Activated T-cell treated with anti-CD3 and anti-CD28 coated beads, Interleukin-2, amount 50 U/mL, for 24 hours (primary cell): ENCODE results near the gene DSTYK.

Experiments used
- DNase-seq: peaks from one replicate; pipeline ENCODE4 v3.0.0-alpha.2; 2020
- H3K27ac Mint-ChIP-seq: 2 replicates; pipeline ENCODE4 v1.8.0; 2020; ENCODE audit warnings: mild to moderate bottlenecking, mixed read lengths
- H3K27me3 Mint-ChIP-seq: 2 replicates; pipeline ENCODE4 v1.8.0; 2020; ENCODE audit warnings: mixed read lengths
- H3K36me3 Mint-ChIP-seq: 2 replicates; pipeline ENCODE4 v1.8.0; 2020; ENCODE audit warnings: low read depth, mixed read lengths
- H3K4me1 Mint-ChIP-seq: 2 replicates; pipeline ENCODE4 v1.8.0; 2020; ENCODE audit warnings: low read depth, mixed read lengths
- H3K4me3 Mint-ChIP-seq: 2 replicates; pipeline ENCODE4 v1.8.0; 2020; ENCODE audit warnings: mild to moderate bottlenecking, moderate library complexity, mixed read lengths
- H3K9me3 Mint-ChIP-seq: 2 replicates; pipeline ENCODE4 v1.8.0; 2020; ENCODE audit warnings: mixed read lengths

Gene DSTYK

DNA sequence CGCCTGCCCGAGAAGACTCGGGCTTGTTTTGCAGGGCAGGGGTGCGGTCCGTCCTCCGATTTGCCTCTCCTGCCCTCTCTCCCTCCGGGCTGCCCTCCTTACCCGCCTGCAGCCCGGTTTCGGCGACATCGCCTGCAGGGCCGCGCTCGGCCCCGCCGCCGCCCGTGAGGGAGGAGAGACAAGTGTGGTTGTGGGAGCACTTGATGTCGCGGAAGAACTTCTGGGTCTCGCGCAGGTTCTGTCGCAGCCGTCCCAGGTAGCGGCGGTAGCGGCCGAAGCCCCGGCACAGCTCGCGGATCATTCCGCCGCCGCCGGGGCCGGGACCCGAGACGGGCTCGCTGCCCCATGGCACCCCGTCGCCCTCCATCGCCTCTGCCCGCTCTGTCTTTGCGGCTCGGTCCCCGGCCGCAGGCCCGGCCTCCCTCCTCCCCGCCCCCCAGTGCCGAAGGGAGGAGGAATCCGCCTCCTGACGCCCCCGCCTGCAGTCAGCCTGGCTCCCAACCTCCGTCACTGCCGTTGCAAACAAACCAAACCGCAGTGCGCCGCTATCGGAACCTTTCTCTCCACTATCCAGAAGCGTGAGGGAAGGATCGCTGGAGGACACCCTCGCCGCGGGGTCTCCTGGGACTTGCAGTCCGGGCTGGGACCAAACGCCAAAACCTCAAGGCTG lies at the start of gene DSTYK:
Gene DSTYK, minus strand, starts transcription at position 534 of the 670 bp plus-strand sequence. Its CDS starts 167 bp downstream, at position 367.
- peaks cover 54% of the 10 kb centered on the region for H3K4me1 Mint-ChIP-seq
- peaks cover 24% of the 10 kb centered on the region for H3K36me3 Mint-ChIP-seq
- no peaks in the 10 kb centered on the region for H3K9me3 Mint-ChIP-seq
- peak within 1 kb of the TSS; percentile 90 for H3K4me3 Mint-ChIP-seq
- H3K27me3 Mint-ChIP-seq, result no peaks in the 10 kb centered on the region
- peak within 1 kb of the TSS; percentile 96 for H3K27ac Mint-ChIP-seq
- peak; percentile 93 for DNase-seq

GRCh38 chr1:205259998-205260397 lies 48.5 kb upstream of the DSTYK start:
- no peak overlapping the region for H3K27ac Mint-ChIP-seq
- H3K4me1 Mint-ChIP-seq, result peaks cover 25% of the 10 kb centered on the region
- DNase-seq, result no peak
- H3K27me3 Mint-ChIP-seq, result no peaks in the 10 kb centered on the region
- no peaks in the 10 kb centered on the region for H3K36me3 Mint-ChIP-seq
- no peaks in the 10 kb centered on the region for H3K9me3 Mint-ChIP-seq
- H3K4me3 Mint-ChIP-seq, result no peak overlapping the region

DNA sequence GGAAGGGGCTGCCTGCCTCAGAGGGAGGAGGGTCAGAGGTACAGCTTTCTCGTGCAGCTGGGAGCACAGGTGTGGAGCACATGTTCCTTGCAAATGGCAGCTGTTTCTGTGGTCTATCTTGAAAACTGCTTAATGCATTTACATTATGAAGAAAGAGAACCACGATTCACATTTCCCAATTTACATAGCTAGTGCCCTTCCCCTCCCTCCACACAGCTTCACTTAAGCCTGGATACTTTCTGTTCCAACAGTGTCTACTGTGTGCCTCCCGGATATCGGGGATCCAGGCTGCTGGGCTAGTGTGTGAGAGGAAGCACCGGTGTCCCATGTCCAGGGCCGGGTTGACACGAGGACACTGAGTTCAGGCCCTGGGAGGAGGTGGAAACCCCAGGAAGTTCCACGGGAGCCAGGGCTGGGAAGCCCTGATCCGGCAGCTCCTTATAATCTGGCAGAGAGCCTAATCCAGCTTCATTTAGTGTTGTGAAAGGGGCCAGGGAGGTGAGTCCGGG lies 47.9 kb upstream of the DSTYK start:
- Mint-ChIP-seq H3K27ac (peak overlapping the region; percentile 37), H3K27me3 (no peaks in the 10 kb centered on the region), H3K4me3 (no peak overlapping the region), H3K4me1 (peaks cover 25% of the 10 kb centered on the region), H3K9me3 (no peaks in the 10 kb centered on the region), H3K36me3 (no peaks in the 10 kb centered on the region)
- DNase-seq, result no peak

- no peak for DNase-seq
- Mint-ChIP-seq H3K36me3 (no peaks in the 10 kb centered on the region), H3K4me3 (no peak overlapping the region), H3K27me3 (no peaks in the 10 kb centered on the region), H3K9me3 (no peaks in the 10 kb centered on the region), H3K4me1 (peaks cover 25% of the 10 kb centered on the region), H3K27ac (no peak overlapping the region)
Measured at GRCh38 chr1:205258719-205259118, 47.2 kb upstream of the DSTYK start.

DNA sequence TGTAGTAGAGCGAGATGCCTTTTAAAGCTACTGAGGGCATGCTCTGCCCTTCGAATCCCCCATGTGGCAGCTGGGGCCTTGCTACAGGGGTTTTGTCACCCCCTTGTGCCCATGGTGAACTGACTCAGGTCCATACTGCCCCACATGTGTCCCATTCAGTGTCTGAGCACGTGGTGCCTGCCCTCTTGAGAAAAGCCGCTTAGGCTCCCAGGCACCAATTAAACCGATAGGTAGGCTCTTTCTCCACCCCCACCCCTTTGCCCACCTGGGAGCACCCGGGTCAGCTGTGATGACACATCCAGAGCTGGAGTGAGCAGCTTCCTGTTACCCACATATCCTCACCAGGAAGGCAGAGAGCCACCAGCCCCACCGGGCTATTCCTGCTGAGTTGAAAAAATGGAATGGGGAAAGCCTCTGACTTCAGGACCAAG lies 46.8 kb upstream of the DSTYK start:
- Mint-ChIP-seq H3K27me3 (no peaks in the 10 kb centered on the region), H3K9me3 (no peaks in the 10 kb centered on the region), H3K4me1 (peaks cover 25% of the 10 kb centered on the region), H3K27ac (no peak overlapping the region), H3K4me3 (no peak overlapping the region), H3K36me3 (no peaks in the 10 kb centered on the region)
- no peak for DNase-seq

GRCh38 chr1:205257735-205258134 lies 46.2 kb upstream of the DSTYK start:
- Mint-ChIP-seq H3K9me3 (no peaks in the 10 kb centered on the region), H3K27me3 (no peaks in the 10 kb centered on the region), H3K4me3 (no peak overlapping the region), H3K27ac (no peak overlapping the region), H3K36me3 (no peaks in the 10 kb centered on the region), H3K4me1 (peaks cover 21% of the 10 kb centered on the region)
- DNase-seq, result no peak

- no peaks in the 10 kb centered on the region for H3K36me3 Mint-ChIP-seq
- H3K9me3 Mint-ChIP-seq, result no peaks in the 10 kb centered on the region
- DNase-seq, result no peak
- no peaks in the 10 kb centered on the region for H3K27me3 Mint-ChIP-seq
- no peak overlapping the region for H3K27ac Mint-ChIP-seq
- peaks cover 15% of the 10 kb centered on the region for H3K4me1 Mint-ChIP-seq
- H3K4me3 Mint-ChIP-seq, result no peak overlapping the region
Measured at GRCh38 chr1:205256951-205257625, 45.6 kb upstream of the DSTYK start.

- Mint-ChIP-seq H3K4me1 (peaks cover 6% of the 10 kb centered on the region), H3K36me3 (no peaks in the 10 kb centered on the region), H3K4me3 (no peak overlapping the region), H3K27ac (no peak overlapping the region), H3K9me3 (no peaks in the 10 kb centered on the region), H3K27me3 (no peaks in the 10 kb centered on the region)
- DNase-seq, result peak; percentile 91
Measured at GRCh38 chr1:205255941-205256780, 44.7 kb upstream of the DSTYK start.

GRCh38 chr1:205251576-205251975 lies 40.1 kb upstream of the DSTYK start:
- Mint-ChIP-seq H3K36me3 (peaks cover 2% of the 10 kb centered on the region), H3K9me3 (no peaks in the 10 kb centered on the region), H3K4me1 (peaks cover 11% of the 10 kb centered on the region), H3K27me3 (no peaks in the 10 kb centered on the region), H3K4me3 (no peak overlapping the region), H3K27ac (no peak overlapping the region)
- no peak for DNase-seq

GRCh38 chr1:205250699-205251098 lies 39.2 kb upstream of the DSTYK start:
- no peaks in the 10 kb centered on the region for H3K27me3 Mint-ChIP-seq
- no peak overlapping the region for H3K4me3 Mint-ChIP-seq
- no peaks in the 10 kb centered on the region for H3K9me3 Mint-ChIP-seq
- H3K27ac Mint-ChIP-seq, result no peak overlapping the region
- DNase-seq, result no peak
- H3K36me3 Mint-ChIP-seq, result peaks cover 2% of the 10 kb centered on the region
- H3K4me1 Mint-ChIP-seq, result peaks cover 18% of the 10 kb centered on the region

GRCh38 chr1:205249651-205250050 lies 38.1 kb upstream of the DSTYK start:
- no peak for DNase-seq
- Mint-ChIP-seq H3K36me3 (peaks cover 2% of the 10 kb centered on the region), H3K9me3 (no peaks in the 10 kb centered on the region), H3K4me3 (no peak overlapping the region), H3K27ac (no peak overlapping the region), H3K27me3 (no peaks in the 10 kb centered on the region), H3K4me1 (peaks cover 18% of the 10 kb centered on the region)

DNA sequence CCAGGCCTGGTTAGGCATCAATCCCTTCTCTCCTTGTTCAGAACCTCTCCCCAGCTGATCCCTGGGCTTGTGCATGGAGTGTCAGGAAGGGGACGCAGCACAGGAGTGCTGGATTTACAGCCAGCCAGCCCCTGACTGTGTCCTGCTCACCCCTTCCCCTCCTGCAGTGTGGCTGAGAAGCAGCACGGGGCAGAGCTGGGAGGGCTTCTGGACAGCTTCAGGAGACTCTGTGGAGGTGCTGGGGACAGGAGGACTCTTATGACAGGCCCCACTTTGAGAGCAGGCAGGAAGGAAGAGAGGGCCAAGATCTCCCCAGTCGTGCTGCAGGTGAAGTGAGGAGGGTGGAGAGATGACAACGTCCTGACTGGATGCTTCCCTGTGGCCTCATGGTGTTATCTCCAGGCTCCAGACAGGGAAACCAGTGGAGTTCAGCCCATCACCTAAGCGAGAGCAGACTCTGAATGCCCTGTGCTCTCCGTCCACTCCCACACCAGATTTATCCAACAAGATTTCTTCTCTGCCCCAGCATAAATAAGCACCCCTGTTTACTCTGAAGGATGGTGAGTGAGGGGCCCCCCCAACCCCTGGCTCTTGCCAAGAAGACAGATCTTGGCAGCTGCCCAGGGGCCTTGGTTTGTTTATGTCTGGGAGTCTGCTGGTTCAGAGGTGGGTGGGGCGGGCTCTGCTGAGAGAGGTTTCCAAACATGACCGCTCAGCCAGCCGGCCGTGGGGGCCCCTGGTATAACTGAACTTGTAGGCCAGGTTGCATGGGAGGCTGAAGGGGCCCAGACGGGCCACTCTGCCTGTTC lies 37.5 kb upstream of the DSTYK start:
- no peak for DNase-seq
- no peaks in the 10 kb centered on the region for H3K27me3 Mint-ChIP-seq
- H3K36me3 Mint-ChIP-seq, result peaks cover 2% of the 10 kb centered on the region
- peaks cover 18% of the 10 kb centered on the region for H3K4me1 Mint-ChIP-seq
- H3K27ac Mint-ChIP-seq, result no peak overlapping the region
- H3K4me3 Mint-ChIP-seq, result no peak overlapping the region
- H3K9me3 Mint-ChIP-seq, result no peaks in the 10 kb centered on the region

GRCh38 chr1:205247130-205247921 lies 35.8 kb upstream of the DSTYK start:
- no peaks in the 10 kb centered on the region for H3K27me3 Mint-ChIP-seq
- no peak for DNase-seq
- peaks cover 5% of the 10 kb centered on the region for H3K36me3 Mint-ChIP-seq
- H3K4me3 Mint-ChIP-seq, result no peak overlapping the region
- H3K27ac Mint-ChIP-seq, result no peak overlapping the region
- H3K4me1 Mint-ChIP-seq, result peaks cover 18% of the 10 kb centered on the region
- H3K9me3 Mint-ChIP-seq, result no peaks in the 10 kb centered on the region
